Measurements from ENCODE around the gene NEK9.

GRCh38 chr14:75048101-75048500 lies 78.7 kb downstream of the NEK9 start:
- TF ChIP-seq POLR2A (IDR thresholded peaks at IDR 0.05; ENCODE audit: low read depth, low read length), result no peak
- TF ChIP-seq CTCF (IDR thresholded peaks at IDR 0.05 in 2 of 3, conservative IDR thresholded peaks at IDR 0.05 in 1 of 3; ENCODE audit: control insufficient read depth in 2 of 3, extremely low read depth in 1 of 3, insufficient read depth in 1 of 3, low read depth in 3 of 3, low read length in 3 of 3), result no peak
- no peak for TF ChIP-seq EP300 (IDR thresholded peaks at IDR 0.05; ENCODE audit: borderline replicate concordance in 1 of 2, control insufficient read depth in 1 of 2, low read depth in 2 of 2, low read length in 2 of 2)
- TF ChIP-seq SMC3 (IDR thresholded peaks at IDR 0.05; ENCODE audit: borderline replicate concordance, low read length), result no peak
- no peak for TF ChIP-seq RUNX3 (IDR thresholded peaks at IDR 0.05; ENCODE audit: low read length)
- no peak for TF ChIP-seq POLR2AphosphoS2 (IDR thresholded peaks at IDR 0.05; ENCODE audit: low read depth, low read length)
- TF ChIP-seq MYC (IDR thresholded peaks at IDR 0.05; ENCODE audit: insufficient read depth, insufficient read length, insufficient replicate concordance, low read length, severe bottlenecking), result no peak
- no peak for TF ChIP-seq MAX (IDR thresholded peaks at IDR 0.05; ENCODE audit: low read depth, low read length)
- no peak for TF ChIP-seq USF2 (IDR thresholded peaks at IDR 0.05; ENCODE audit: borderline replicate concordance, low read depth, low read length)
- TF ChIP-seq MTA3 (IDR thresholded peaks at IDR 0.05; ENCODE audit: borderline replicate concordance, low read length), result no peak
- TF ChIP-seq NKRF (conservative IDR thresholded peaks at IDR 0.05), result no peak
- no peak for TF ChIP-seq JUND (IDR thresholded peaks at IDR 0.05; ENCODE audit: low read depth, low read length)
- TF ChIP-seq BRCA1 (IDR thresholded peaks at IDR 0.05; ENCODE audit: low read depth, low read length), result no peak
- TF ChIP-seq STAT1 (conservative IDR thresholded peaks at IDR 0.05), result no peak
